HG03378 (cell line): ENCODE data around the gene PSAT1.
"Not testable (repeated sequence)": the region's sequence is repeated elsewhere in the genome, so short reads cannot be mapped to it uniquely, and the experiment has no call there.

Source experiments
- ATAC-seq: cut with Tn5 transposase; IDR thresholded peaks from one replicate; pipeline ENCODE4 v1.9.1; 2021; ENCODE audit warnings: mild to moderate bottlenecking, moderate library complexity; ENCODE audit not compliant: unreplicated experiment

Gene PSAT1

GRCh38 chr9:78296893-78297671 lies at the start of gene PSAT1:
TSS of gene PSAT1 (plus strand) at chr9:78297125. CDS start at chr9:78297211, 86 bp downstream.
- ATAC-seq = peak; percentile 96

GRCh38 chr9:78248635-78249034 lies 48.3 kb upstream of the PSAT1 start:
- no peak for ATAC-seq

GRCh38 chr9:78249542-78249941 lies 47.4 kb upstream of the PSAT1 start:
- no peak for ATAC-seq

- ATAC-seq = no peak
Observed at GRCh38 chr9:78252616-78253015, 44.3 kb upstream of the PSAT1 start.

GRCh38 chr9:78253285-78253684 lies 43.6 kb upstream of the PSAT1 start:
- no peak for ATAC-seq

GRCh38 chr9:78261403-78262001 lies 35.4 kb upstream of the PSAT1 start:
- ATAC-seq = peak; percentile 84

GRCh38 chr9:78262655-78263054 lies 34.3 kb upstream of the PSAT1 start:
- ATAC-seq = no peak

- ATAC-seq = no peak
Observed at GRCh38 chr9:78267889-78268288, 29.0 kb upstream of the PSAT1 start.

GRCh38 chr9:78269784-78270183 lies 27.1 kb upstream of the PSAT1 start:
- no peak for ATAC-seq

- no peak for ATAC-seq
Observed at GRCh38 chr9:78272307-78272706, 24.6 kb upstream of the PSAT1 start.

GRCh38 chr9:78273761-78274160 lies 23.2 kb upstream of the PSAT1 start:
- ATAC-seq = no peak

GRCh38 chr9:78278177-78278777 lies 18.6 kb upstream of the PSAT1 start:
- no peak for ATAC-seq

- no peak for ATAC-seq
Observed at GRCh38 chr9:78278801-78279200, 18.1 kb upstream of the PSAT1 start.

- ATAC-seq = no peak
Observed at GRCh38 chr9:78280982-78281668, 15.8 kb upstream of the PSAT1 start.

- ATAC-seq = not testable (repeated sequence)
Observed at GRCh38 chr9:78284181-78284580, 12.7 kb upstream of the PSAT1 start.

- no peak for ATAC-seq
Observed at GRCh38 chr9:78286125-78286524, 10.8 kb upstream of the PSAT1 start.

- ATAC-seq = no peak
Observed at GRCh38 chr9:78286946-78287388, 10.0 kb upstream of the PSAT1 start.

- ATAC-seq = no peak
Observed at GRCh38 chr9:78288214-78288892, 8.6 kb upstream of the PSAT1 start.

- no peak for ATAC-seq
Observed at GRCh38 chr9:78289474-78289873, 7.5 kb upstream of the PSAT1 start.

- ATAC-seq = no peak
Observed at GRCh38 chr9:78291240-78291925, 5.5 kb upstream of the PSAT1 start.
